CD4-positive, alpha-beta T cell treated with Interleukin-17A for 1 hour (primary cell): Measurements from ENCODE around the gene PRDX4.
"Not testable (repeated sequence)": the region's sequence is repeated elsewhere in the genome, so short reads cannot be mapped to it uniquely, and the experiment has no call there.

ENCODE experiments used
- DNase-seq: peaks from one replicate; pipeline ENCODE4 v3.0.0-alpha.2; 2020

PRDX4 gene

DNA sequence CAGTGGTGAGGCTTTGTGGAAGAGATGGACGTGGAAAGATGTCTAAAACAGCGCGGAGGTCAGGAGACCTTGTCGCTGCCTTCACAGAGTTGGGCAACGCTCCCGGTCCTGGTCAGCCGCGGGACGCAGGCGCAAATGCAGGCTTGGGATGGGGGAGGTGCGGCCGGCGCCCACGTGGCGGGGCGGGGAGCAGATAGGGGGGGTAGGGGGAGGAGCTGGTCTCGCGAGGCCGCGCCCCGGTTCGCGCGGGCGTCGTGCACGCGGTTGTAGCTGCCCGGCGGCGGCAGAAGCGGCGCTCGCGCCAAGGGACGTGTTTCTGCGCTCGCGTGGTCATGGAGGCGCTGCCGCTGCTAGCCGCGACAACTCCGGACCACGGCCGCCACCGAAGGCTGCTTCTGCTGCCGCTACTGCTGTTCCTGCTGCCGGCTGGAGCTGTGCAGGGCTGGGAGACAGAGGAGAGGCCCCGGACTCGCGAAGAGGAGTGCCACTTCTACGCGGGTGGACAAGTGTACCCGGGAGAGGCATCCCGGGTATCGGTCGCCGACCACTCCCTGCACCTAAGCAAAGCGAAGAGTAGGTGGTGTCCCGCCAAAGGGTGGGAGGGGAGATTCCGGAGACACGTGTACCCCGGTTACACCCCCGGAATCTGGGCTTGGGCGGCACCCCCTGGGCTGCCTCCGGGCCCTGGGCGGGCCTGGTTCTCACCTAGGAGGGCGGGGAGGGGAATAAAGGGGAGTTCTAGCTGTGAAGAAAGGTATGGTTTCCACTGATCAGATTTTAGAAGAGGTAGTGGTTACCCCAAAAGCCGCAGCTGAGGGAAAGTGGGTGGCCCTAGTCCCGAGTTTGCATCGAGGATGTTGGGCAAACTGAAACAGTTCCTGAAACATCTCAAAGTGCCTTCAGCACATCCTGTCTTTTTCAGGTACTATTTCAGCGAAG lies at the start of gene PRDX4:
Gene PRDX4 (plus strand): TSS at position 255 of the 939 bp plus-strand sequence. CDS start 78 bp downstream, at position 333.
- DNase-seq = peak; percentile 74

DNA sequence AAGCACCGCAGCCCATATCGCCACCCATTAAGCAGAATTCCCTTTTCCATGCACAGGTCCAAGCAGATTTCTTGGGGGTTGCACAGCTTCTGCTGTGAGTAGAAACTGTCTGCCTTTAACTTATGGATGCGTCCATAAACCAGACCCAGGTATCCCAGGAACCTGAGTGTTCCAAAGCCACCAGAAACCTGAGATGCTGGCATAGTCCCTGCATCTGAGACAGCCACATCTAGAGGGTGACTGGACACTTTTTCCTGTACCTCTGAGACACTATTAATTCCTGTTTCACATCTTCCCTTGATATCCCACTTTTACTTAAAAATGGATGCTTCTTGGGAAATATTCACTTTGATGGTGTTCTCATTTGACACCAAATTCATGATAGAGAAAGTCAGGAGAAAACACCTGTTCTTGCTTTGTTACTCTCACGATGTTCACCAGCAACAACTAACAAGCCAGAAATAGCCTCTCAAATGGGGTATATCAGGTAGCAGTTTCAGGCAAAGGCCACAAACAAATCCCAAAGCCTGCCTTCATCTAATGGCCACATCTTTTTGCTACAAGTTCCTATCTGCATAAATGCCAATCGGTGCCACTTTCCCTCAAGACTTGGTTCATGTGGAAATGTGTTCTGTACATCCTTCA lies 45.5 kb upstream of the PRDX4 start:
- no peak for DNase-seq

DNA sequence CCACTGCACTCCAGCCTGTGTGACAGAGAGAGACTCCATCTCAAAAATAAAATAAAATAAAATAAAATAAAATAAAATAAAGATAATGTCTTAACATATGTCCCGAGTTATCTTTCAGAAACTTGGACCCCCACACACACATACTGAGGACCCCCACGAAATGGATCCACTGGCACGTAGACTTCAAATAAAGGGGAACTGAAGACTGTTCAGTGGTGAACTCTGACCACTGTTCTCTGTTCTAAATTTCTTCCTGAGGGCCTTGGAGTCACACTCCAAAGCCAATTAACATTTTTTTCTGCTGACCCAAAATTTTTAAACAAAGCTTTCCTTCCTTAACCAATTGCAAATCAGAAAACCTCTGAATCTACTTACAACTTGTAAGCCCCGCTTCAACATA lies 43.5 kb upstream of the PRDX4 start:
- no peak for DNase-seq

DNA sequence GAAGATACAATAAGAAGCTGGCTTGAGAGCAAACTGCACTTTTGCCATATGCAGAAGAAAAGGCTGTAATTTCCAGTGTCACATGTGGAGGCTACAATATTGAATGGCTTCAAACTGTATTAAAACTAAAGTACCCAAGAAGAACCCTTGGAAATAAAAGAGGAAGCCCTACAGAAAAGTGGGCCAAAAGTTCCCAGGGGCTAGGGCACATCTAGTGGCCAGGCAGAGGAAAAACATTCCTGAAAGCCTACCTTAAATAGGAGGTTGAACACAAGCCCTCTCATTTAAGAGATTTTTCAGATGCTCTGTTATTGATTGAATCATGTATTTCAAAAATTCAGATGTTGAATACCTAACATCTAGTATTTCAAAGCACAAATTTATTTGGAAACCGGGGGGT lies 40.6 kb upstream of the PRDX4 start:
- DNase-seq = no peak

DNA sequence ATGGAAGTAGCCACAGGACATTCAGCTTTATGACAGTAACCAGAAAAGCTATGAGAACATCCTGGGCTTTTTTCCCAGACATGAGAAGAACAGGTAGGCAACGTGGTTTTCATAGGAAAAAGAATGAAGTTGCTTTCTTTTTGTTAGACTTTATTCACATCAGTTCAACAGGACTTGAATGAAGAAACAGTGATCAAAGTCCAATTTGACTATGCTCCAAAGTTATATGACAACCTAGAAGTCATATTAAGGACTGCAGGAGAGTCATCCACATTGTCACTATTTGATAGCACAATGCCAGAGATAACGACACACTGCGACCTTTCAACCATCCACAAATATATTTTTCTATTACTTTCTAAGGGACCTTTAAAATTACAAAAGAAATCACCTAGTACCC lies 39.2 kb upstream of the PRDX4 start:
- no peak for DNase-seq

DNA sequence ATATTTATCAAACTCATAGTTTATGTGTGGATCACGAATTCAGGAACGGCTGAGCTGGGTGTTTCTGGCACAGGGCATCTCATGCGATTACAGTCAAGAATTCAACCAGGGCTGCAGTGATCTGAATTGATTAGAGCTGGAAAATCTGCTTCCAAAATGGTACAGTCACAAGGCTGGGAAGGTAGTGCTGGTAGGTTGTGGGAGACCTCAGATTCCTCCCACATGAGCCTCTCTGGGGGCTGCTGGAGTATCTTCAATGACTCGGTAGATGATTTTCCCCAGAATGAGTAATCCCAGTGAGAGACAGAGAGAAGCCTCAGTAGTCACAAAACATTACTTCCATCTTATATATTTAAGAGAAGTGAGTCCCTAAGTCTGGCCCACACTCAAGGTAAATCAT lies 36.2 kb upstream of the PRDX4 start:
- no peak for DNase-seq

DNA sequence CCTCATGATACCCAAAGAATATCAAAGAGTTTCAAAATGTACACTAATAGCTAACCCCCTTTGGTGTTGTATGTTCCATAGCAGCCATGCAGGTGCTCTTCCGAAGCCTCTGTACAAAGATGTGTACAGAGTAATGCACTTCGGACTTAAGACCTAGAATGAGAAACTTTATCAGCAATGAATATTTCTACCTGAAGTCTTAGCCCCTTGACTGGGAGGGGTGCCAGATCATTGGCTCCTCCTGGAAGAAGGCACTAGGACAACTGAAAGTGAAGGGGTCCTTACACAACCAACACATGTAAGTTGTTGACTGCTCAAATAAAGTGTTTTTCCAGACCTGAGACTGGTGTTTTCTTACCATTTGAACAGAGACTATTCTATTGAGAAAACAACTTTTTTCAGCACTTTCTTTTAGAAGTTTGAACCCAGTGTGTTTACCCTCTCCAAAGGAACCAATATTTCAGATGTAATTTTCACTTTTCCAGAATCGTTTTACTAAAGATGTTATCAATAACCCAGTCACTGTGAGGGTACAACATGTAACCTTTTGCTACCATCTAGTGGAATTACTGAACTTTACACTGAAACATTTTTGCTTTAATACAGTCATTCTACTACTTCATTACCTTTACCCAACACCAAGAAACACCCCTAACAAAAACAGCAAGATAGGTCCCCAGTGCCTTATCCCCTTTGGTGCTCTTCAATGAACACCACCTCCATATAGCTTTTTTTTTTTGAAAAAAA lies 33.3 kb upstream of the PRDX4 start:
- DNase-seq = no peak

DNA sequence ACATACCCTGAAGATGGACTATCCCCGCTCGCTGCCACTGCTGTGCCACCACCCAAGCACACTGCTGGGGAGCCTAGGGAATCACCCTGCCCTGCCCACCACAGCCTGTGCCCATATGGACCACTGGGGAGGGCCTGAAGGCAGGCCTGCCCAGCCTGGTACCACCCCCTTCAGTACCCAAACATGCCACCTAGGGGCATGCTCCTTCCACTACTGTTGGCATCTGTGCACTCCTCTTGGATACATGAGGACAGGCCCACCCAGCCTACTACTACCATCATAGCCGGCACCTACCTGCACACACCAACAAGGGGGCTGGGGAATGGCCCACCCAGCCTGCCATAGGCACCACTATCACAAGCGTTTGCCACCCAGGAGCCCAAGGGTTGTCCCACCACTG lies 30.1 kb upstream of the PRDX4 start:
- no peak for DNase-seq

DNA sequence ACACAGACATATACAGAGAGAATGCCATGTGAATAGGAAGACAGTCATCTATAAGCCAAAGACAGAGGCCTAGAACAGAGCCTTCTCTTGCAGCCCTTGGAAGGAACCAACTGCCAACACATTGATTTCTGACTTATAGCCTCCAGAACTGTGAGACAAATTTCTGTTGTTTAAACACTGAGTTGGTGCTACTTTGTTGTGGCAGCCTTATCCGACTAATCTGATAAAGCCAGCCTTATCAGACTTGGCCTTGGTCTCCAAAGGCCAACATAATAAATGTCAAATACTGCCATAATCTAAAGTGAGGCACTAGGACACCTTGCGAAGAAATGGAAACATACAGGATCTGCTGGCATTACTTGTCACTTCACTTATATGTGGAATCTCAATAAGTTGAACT lies 24.3 kb upstream of the PRDX4 start:
- no peak for DNase-seq

DNA sequence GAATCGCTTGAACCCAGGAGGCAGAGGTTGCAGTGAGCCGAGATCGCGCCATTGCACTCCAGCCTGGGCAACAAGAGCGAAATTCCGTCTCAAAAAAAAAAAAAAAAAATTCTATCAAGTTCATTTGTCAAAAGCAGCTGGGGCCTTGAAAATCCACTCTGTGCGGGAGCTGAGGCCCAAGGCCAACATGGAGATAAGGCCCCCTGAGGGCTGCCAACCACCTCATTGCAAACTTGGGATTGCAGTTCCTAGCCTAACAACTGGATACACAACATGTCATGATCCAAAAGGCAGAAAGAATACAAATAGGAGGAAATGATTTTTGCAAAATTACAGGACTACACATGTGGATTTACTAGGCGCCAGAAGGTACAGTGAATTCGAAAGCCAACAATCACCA lies 22.5 kb upstream of the PRDX4 start:
- no peak for DNase-seq

DNA sequence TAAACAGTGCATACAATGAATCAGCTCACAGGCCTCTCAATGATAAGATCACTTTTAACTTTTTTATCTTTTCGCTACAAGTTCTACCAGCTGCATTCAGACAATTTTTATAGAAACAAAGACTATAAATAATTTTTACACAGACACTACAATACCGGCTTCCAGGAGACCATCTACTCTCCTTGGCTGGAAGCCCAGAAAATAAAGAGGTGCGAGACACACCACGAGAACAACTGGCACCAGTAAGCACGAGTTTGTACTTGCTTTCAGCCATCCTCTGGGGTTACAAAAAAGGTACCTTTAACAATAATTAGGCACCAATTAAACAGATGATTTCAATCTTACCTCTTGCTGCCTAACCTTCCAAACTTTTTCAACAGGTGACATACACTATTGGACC lies 11.2 kb upstream of the PRDX4 start:
- DNase-seq = no peak

DNA sequence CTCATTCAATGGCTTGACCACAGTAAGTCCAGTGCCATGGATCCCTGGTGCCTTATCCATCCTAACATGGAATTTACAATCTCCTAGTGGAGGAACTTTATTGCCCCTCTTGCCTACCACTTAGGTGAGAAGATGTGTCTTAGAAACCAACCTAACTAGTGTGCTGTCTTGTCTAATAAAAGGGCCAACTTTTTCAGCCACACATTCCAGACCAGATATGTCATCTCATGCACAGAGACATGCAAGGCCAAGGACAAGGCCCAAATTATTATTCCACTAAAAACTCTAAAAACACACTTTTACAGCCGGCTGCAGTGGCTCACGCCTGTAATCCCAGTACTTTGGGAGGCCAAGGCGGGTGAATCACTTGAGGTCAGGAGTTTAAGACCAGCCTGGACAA lies 10.6 kb upstream of the PRDX4 start:
- DNase-seq = no peak

DNA sequence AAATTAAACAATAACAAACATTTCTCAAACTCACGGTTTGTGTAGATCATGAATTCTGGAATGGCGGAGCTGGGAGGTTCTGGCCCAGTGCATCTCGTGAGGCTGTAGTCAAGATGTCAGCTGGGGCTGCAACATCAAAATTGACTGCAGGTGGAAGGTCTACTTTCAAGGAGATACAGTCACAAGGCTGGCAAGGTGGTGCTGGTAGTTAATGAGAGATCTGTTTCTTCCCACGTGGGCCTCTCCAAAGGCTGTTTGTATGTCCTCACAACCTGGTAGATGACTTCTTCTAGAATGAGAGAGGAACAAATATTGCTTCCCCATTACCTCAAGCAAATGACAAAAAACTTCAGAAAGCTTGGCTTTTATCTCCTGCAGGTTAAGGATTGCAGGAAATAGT lies 8.0 kb upstream of the PRDX4 start:
- no peak for DNase-seq

DNA sequence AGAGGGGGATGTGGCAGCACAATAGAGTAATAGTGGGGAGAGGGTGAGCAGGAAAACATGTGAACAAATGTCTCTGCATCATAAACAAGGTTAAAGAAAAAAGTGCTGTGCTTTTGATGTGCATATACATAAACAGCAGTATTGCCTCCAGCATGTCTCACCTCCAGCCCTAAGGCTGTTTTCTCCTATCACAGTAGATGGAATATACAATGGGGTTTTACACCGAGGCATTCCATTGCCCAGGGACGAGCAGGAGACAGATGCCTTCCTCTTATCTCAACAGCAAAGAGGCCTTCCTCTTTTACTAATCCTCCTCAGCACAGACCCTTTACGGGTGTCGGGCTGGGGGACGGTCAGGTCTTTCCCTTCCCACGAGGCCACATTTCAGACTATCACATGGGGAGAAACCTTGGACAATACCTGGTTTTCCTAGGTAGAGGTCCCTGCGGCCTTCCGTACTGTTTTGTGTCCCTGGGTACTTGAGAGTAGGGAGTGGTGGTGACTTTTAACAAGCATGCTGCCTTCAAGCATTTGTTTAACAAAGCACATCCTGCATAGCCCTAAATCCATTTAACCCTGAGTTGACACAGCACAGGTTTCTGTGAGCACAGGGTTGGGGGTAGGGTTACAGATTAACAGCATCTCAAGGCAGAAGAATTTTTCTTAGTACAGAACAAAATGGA lies 7.1 kb upstream of the PRDX4 start:
- not testable (repeated sequence) for DNase-seq

DNA sequence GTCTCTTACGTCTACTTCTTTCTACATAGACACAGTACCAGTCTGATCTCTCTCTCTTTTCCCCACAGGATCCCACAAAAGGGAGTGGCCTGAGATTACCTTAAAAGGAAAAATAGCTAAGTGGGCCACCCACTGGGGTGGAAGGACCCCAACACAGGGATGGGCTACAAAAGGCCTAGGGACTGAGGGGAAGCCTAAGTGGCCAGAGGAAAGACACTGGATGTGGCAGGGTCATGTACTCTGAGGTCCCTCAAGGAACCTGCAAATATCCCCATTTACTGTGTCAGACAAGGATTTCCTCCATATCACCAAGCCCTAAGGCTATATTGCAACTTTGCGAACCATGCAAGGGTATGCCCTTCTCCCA lies 6.5 kb upstream of the PRDX4 start:
- DNase-seq = no peak

DNA sequence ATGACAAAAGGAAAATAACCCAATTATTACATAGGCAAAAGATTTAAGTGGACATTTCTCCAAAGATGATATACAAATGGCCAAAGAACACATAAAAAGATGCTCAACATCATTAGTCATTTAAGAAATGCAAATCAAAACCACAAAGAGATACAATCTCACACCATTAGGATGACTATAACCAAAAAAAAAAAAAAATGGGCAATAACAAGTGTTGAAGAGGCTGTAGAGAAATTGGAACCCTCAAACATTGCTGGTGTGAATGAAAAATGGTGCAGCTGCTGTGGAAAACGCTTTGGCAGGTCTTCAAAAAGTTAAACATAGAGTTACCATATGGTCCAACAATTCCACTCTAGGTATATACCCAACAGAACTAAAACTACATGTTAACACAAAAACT lies 5.6 kb upstream of the PRDX4 start:
- DNase-seq = no peak

DNA sequence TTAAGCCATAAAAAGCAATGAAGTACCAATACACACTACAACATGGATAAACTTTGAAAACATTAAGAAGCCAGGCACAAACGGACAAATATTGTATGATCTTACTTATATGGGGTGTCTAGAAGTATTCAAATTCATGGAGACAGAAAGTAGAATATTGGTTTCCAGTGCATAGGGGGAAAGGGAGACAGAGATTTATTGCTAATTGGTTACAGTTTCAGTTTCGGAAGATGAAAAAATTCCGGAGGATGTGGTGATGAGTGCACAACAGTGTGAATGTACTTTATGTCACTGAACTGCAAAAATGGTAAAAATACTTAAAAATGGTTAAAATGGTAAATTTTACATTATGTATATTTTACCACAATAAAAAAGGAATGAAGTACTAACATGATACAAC lies 5.1 kb upstream of the PRDX4 start:
- peak; percentile 56 for DNase-seq

DNA sequence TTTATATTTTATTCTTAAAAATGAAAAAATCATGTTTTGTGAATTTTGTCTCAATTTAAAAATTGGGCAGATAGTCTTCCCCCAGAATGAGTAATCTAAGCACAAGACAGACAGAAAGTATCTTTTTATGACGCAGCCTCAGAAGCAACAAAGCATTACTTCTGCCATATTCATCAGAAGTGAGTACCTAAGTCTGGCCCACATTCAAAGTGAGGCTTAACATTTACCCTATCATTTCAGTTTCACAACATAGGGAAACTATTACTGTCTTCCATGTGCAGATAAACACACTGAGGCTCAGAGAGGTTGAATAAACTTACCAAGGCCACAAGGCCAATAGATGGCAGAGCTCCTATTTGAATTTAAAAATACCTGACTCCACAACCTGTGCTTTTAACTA lies 4.4 kb upstream of the PRDX4 start:
- no peak for DNase-seq

DNA sequence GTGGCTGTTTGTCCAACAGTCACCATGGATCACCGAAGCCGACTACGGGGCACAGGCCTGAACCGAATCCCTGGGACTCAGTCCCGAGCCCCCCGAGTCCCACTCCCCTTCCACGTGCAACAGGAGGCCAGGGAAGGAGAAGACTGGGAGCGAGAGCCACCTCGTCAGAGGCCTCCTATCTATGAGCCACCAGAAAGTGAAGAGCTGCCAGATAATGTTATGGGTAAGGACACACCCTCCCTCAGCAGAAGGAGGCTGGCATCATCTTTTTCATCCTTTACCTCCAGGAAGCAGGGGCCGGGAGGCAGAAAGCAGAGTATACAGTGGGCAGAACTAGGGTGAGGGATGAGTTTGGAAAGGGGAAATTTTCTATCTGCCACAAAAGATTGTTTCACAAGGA lies 2.8 kb upstream of the PRDX4 start:
- DNase-seq = no peak

DNA sequence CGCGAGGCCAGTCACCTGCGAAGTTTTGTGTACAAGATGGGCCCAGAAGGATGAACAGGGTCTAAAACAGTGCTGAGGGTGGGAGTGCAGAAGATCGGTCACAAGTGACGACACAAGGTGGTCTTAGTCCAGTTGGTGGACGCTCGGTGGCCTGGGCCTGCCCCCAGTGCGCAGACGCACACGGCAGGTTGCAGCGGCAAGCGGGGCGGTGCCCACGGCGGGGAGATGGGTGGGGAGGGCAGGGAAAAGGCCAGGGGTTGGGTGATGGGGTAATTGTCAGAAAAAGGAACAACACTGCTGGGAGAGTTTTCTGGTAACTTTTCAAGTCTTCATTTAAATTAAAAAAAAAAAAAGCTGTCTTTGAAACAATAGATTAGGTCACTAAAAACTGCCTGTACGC lies 1.0 kb upstream of the PRDX4 start:
- DNase-seq = no peak

DNA sequence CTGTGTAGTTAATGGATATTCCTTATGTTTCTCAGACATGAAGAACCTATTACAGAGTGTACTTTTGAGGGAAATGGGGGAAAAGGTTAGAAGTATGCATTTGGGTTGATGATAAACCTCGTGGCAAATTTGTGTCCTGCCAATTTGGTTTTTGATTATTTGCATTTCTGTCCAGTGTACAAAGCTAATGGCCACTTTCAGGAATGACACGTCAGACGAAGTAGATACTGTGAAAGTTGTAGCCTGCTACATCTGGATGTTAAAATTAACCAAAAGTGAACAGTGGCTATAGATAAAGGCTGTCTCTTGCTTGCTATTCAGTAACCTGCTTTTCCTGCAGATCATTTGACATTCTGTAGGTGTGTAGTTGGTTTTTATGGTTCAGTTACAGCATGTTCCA lies 1.0 kb downstream of the PRDX4 start:
- DNase-seq = no peak

DNA sequence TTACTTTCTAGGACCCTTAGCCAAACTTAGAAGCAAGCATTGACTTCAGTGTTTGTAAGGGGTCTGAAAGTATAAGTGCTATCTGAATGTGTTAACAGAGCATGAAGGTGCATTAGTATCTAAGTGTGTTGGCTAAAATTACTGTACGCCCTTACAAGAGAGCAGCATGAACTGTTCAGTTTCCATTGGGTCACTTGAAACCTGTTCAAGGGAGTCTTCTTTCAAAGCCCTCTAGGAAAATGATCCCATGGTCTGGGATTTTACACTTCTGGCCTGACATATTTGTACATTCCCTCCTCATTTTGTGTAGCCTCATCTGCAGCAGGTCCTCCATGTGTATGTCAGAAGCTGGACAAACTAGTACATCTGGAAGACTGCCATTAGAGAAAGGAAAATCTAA lies 3.2 kb downstream of the PRDX4 start:
- DNase-seq = no peak

DNA sequence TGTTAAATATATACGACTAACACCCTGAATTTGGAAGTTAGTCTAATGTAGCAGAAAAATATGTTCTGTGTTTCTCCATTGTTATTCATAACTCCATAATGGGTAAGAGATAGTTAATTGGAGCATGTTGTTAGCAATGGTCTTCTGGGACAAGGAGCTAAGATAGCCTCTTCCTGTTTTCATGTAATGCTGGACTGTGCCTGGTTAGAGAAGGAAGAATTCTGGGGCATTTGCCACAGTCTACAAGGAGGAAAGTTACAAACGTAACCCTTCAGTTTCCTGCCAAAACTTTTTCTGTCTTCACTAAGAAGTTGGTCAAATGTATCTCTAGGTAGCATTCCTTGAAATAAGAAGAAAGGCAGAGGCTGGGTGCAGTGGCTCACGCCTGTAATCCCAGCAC lies 5.8 kb downstream of the PRDX4 start:
- DNase-seq = no peak
